Esophagus muscularis mucosa (tissue), 3 donors: ENCODE data around the gene CKLF.
"Not testable (repeated sequence)": the region's sequence is repeated elsewhere in the genome, so short reads cannot be mapped to it uniquely, and the experiment has no call there.

Source experiments
- CTCF ChIP-seq, 3 experiments: fragments of 200-600 bp in 2 of 3; fragments of 450-650 bp in 1 of 3; sonication (generic) in 2 of 3; IDR thresholded peaks; one replicate each; pipeline ENCODE4 v1.5.1; 2017 to 2019; ENCODE audit warnings: antibody characterized with exemption in 3 of 3, mild to moderate bottlenecking in 2 of 3, moderate library complexity in 1 of 3
- POLR2A ChIP-seq: fragments of 450-650 bp; IDR thresholded peaks from one replicate; pipeline ENCODE4 v1.6.1; 2017; ENCODE audit warnings: antibody characterized with exemption, moderate library complexity, mild to moderate bottlenecking, low read depth

GRCh38 chr16:66596559-66596958 lies 44.2 kb downstream of the CKLF start:
- TF ChIP-seq CTCF (IDR thresholded peaks at IDR 0.05); POLR2A: not testable (repeated sequence)
